T-helper 2 cell (primary cell): Measurements from ENCODE around the gene ETS2.
A peak's percentile ranks its signal among the peaks of the same experiment; 100 is the strongest.

Experiments used
- DNase-seq, 5 experiments: peaks; one replicate each; pipeline versions ENCODE4 v3.0.0 to v3.0.0-alpha.2; 2012 to 2022

ETS2 gene

GRCh38 chr21:38780879-38781278 lies 24.9 kb upstream of the ETS2 start:
- peak in 1 of 5 experiments; percentile 57 for DNase-seq

GRCh38 chr21:38784458-38785266 lies 21.1 kb upstream of the ETS2 start:
- no peak for DNase-seq

GRCh38 chr21:38785483-38785882 lies 20.2 kb upstream of the ETS2 start:
- no peak for DNase-seq

- no peak for DNase-seq
Measured at GRCh38 chr21:38787016-38787415, 18.7 kb upstream of the ETS2 start.

- DNase-seq = peak in 1 of 5 experiments; percentile 31
Measured at GRCh38 chr21:38787461-38788274, 18.1 kb upstream of the ETS2 start.

- no peak for DNase-seq
Measured at GRCh38 chr21:38788275-38788905, 17.3 kb upstream of the ETS2 start.

- no peak for DNase-seq
Measured at GRCh38 chr21:38789275-38789674, 16.5 kb upstream of the ETS2 start.

GRCh38 chr21:38790059-38790458 lies 15.7 kb upstream of the ETS2 start:
- no peak for DNase-seq

GRCh38 chr21:38790961-38791360 lies 14.8 kb upstream of the ETS2 start:
- no peak for DNase-seq

GRCh38 chr21:38792676-38793459 lies 12.9 kb upstream of the ETS2 start:
- DNase-seq = no peak

GRCh38 chr21:38793926-38794713 lies 11.6 kb upstream of the ETS2 start:
- DNase-seq = no peak

GRCh38 chr21:38794978-38795377 lies 10.8 kb upstream of the ETS2 start:
- no peak for DNase-seq

GRCh38 chr21:38795475-38795874 lies 10.3 kb upstream of the ETS2 start:
- DNase-seq = no peak

- DNase-seq = no peak
Measured at GRCh38 chr21:38796424-38796823, 9.3 kb upstream of the ETS2 start.

GRCh38 chr21:38797470-38797869 lies 8.3 kb upstream of the ETS2 start:
- no peak for DNase-seq

- no peak for DNase-seq
Measured at GRCh38 chr21:38798081-38798480, 7.6 kb upstream of the ETS2 start.

GRCh38 chr21:38798481-38798882 lies 7.2 kb upstream of the ETS2 start:
- DNase-seq = peak in 1 of 5 experiments; percentile 50

GRCh38 chr21:38800046-38800758 lies 5.5 kb upstream of the ETS2 start:
- no peak for DNase-seq

GRCh38 chr21:38800924-38801744 lies 4.6 kb upstream of the ETS2 start:
- no peak for DNase-seq
